B cell (primary cell): ENCODE results near the gene SHISA8. TPM values are rescaled to one million over a fixed set of nuclear protein-coding genes. Genes with fewer than 3 reads are reported as not detected.

ENCODE experiments used
- ATAC-seq: fragments of 200-7000 bp; cut with Tn5 transposase; one replicate; pipeline ENCODE4 v1.10.0; 2021; ENCODE audit warnings: low read depth, mild to moderate bottlenecking, moderate number of reproducible peaks, moderate library complexity
- CTCF ChIA-PET: fragments of 350-600 bp; sonication (Branson Sonifier 250); formaldehyde crosslinking; loops from one replicate; lab custom pipeline; 2021; ENCODE audit warnings: antibody characterized with exemption, inconsistent platforms; lab: Charles Lee
- POLR2A ChIA-PET: fragments of 350-600 bp; sonication (Branson Sonifier 250); formaldehyde crosslinking; loops from one replicate; lab custom pipeline; 2021; ENCODE audit warnings: antibody characterized with exemption; lab: Charles Lee
- DNase-seq: peaks from one replicate; pipeline ENCODE4 v3.0.0; 2013
- H2AFZ ChIP-seq: 2 replicates; pipeline ENCODE4 v1.6.1; 2012; ENCODE audit warnings: mild to moderate bottlenecking, low read depth, low read length; ENCODE audit not compliant: insufficient read depth, poor library complexity, severe bottlenecking
- H3K27ac ChIP-seq, 2 donors: 1 replicate in 1 of 2; 2 replicates in 1 of 2; pipeline ENCODE4 v1.5.1; 2012 to 2013; ENCODE audit warnings: low read length in 2 of 2, mild to moderate bottlenecking in 2 of 2, moderate library complexity in 1 of 2
- H3K27me3 ChIP-seq, 4 experiments: fragments of 200-600 bp in 1 of 4; sonication (generic) in 1 of 4; replicated peaks in 1 of 4; 1 replicate in 2 of 4; 2 replicates in 2 of 4; pipeline versions ENCODE4 v1.6.1 to v1.7.0; 2013 to 2016; ENCODE audit warnings: low read length in 3 of 4, mild to moderate bottlenecking in 2 of 4, mixed read lengths in 1 of 4, moderate library complexity in 1 of 4; ENCODE audit not compliant: insufficient read depth in 4 of 4, control insufficient read depth in 3 of 4; ENCODE audit errors: control extremely low read depth in 1 of 4
- H3K36me3 ChIP-seq, 2 experiments: replicated peaks in 1 of 2; 1 replicate in 1 of 2; 2 replicates in 1 of 2; pipeline versions ENCODE4 v1.6.1 to v1.7.1; 2013; ENCODE audit warnings: low read length in 1 of 2; ENCODE audit not compliant: insufficient read depth in 2 of 2, control insufficient read depth in 1 of 2; ENCODE audit errors: control extremely low read depth in 1 of 2, extremely low read depth in 1 of 2
- H3K4me1 ChIP-seq, 2 donors: fragments of 200-600 bp in 1 of 2; sonication (generic) in 1 of 2; 1 replicate in 1 of 2; 2 replicates in 1 of 2; pipeline versions ENCODE4 v1.5.1 to v1.6.1; 2013 to 2017; ENCODE audit warnings: low read length in 2 of 2; ENCODE audit not compliant: control insufficient read depth in 2 of 2, insufficient read depth in 2 of 2
- H3K4me2 ChIP-seq: replicated peaks from 2 replicates; pipeline ENCODE3; 2012; ENCODE audit warnings: mild to moderate bottlenecking, low read depth, low read length; ENCODE audit not compliant: poor library complexity, severe bottlenecking
- H3K4me3 ChIP-seq, 5 experiments: fragments of 200-600 bp in 1 of 5; sonication (generic) in 1 of 5; 1 replicate in 3 of 5; 2 replicates in 2 of 5; pipeline versions ENCODE4 v1.5.1 to v1.7.0; 2011 to 2016; ENCODE audit warnings: low read length in 4 of 5, mild to moderate bottlenecking in 4 of 5, low read depth in 2 of 5, control low read depth in 1 of 5, moderate library complexity in 1 of 5; ENCODE audit not compliant: insufficient read depth in 1 of 5; ENCODE audit errors: control extremely low read depth in 1 of 5, extremely low read depth in 1 of 5
- H3K79me2 ChIP-seq: fragments of 200-600 bp; sonication (generic); one replicate; pipeline ENCODE4 v1.6.0; 2016; ENCODE audit warnings: low read length; ENCODE audit not compliant: control insufficient read depth, insufficient read depth
- H3K9ac ChIP-seq: fragments of 200-600 bp; sonication (generic); 2 replicates; pipeline ENCODE4 v1.6.1; 2017; ENCODE audit warnings: mild to moderate bottlenecking, low read length, moderate library complexity
- H3K9me3 ChIP-seq, 3 donors: one replicate each; pipeline versions ENCODE4 v1.6.1 to v1.7.1; 2013; ENCODE audit warnings: low read length in 2 of 3; ENCODE audit not compliant: control insufficient read depth in 2 of 3, insufficient read depth in 1 of 3; ENCODE audit errors: control extremely low read depth in 1 of 3
- H4K20me1 ChIP-seq: 2 replicates; pipeline ENCODE4 v1.6.0; 2012; ENCODE audit warnings: mild to moderate bottlenecking, low read length; ENCODE audit not compliant: insufficient read depth, control insufficient read depth, poor library complexity, severe bottlenecking
- H3K27ac Mint-ChIP-seq: one replicate; pipeline ENCODE4 v1.8.0; 2021; ENCODE audit warnings: mixed read lengths
- H3K27me3 Mint-ChIP-seq: one replicate; pipeline ENCODE4 v1.8.0; 2021; ENCODE audit warnings: mixed read lengths
- H3K4me1 Mint-ChIP-seq: one replicate; pipeline ENCODE4 v1.8.0; 2021; ENCODE audit warnings: mixed read lengths
- H3K4me3 Mint-ChIP-seq: one replicate; pipeline ENCODE4 v1.8.0; 2021; ENCODE audit warnings: mixed read lengths
- H3K9me3 Mint-ChIP-seq: one replicate; pipeline ENCODE4 v1.8.0; 2022; ENCODE audit warnings: mixed read lengths; ENCODE audit not compliant: insufficient read depth
- EZH2 ChIP-seq: IDR thresholded peaks from 2 replicates; pipeline ENCODE4 v1.6.1; 2012; ENCODE audit warnings: borderline replicate concordance, low read depth, mild to moderate bottlenecking, moderate library complexity, low read length; ENCODE audit not compliant: insufficient read depth, poor library complexity, severe bottlenecking
- WGBS: methylation state at CpG from one replicate; pipeline ENCODE4 v1.1.5; 2013; ENCODE audit warnings: missing lambda C conversion rate; ENCODE audit not compliant: insufficient coverage; 5-methylcytosine and 5-hydroxymethylcytosine counted together
- intact Hi-C: fragments of 100-400 bp; cut with micrococcal nuclease; formaldehyde crosslinking; loops from one replicate; pipeline ENCODE4 v1.10.0; 2022
- polyA plus RNA-seq: library from polyadenylated mRNA; depleted of rRNA; stranded (reverse); fragments of >200 nt; gene quantifications from 2 replicates; pipeline ENCODE4 v1.2.3, GENCODE V29; 2012
- small RNA-seq: library from RNA; depleted of rRNA; stranded (forward); fragments of <200 nt; gene quantifications from one replicate; pipeline ENCODE3, GENCODE V24; 2012; ENCODE audit warnings: low replicate concordance, low read depth; ENCODE audit not compliant: insufficient read length
- total RNA-seq, 2 donors: library from RNA; stranded (reverse); fragments of 120-200 nt in 1 of 2; gene quantifications; 1 replicate in 1 of 2; 2 replicates in 1 of 2; pipeline versions ENCODE4 v1.2.3 to v1.2.4, GENCODE V29; 2013 to 2022
- TF ChIP-seq, protein P1 (sequence below): fragments of 200-600 bp; IDR thresholded peaks from one replicate; pipeline ENCODE4 v1.8.0; 2022; ENCODE audit warnings: antibody characterized with exemption, mild to moderate bottlenecking

The SHISA8 gene
- total and polyA plus RNA-seq, 2 donors (not counting 1 experiment from before 2014, with no cell fraction given): 22.4 to 46.5 TPM

DNA sequence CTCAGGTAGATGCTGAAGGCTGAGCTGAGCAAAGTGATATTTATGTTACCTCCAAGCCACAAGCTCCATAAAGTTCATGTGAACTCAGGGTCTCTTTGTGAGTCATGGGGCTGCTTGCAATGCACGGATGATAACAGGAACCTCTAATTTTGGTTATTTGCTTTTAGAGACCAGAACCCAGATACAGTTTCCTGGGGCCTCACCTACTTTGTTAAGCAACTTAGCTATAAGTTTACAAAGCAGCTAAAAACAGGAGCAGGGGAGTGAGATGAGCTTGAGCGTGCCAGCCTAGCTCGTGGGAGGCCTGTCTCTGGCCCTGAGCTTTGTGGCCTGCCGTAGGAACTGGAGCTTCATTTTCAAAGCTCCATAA is 52.7 kb downstream of the SHISA8 start:
- H2AFZ ChIP-seq: peak overlapping the region; percentile 43
- peak overlapping the region; percentile 80 for H3K4me3 Mint-ChIP-seq
- intact Hi-C loops: loop anchor here (1.0 to 2.0 kb wide), 4 partner anchors 27 to 79 kb away; partner anchors contain the start of gene SREBF2
- H3K9ac ChIP-seq: peak overlapping the region; percentile 53
- ATAC-seq (peak; percentile 66), DNase-seq (peak; percentile 70)
- no peaks in the 10 kb centered on the region for H3K27me3 Mint-ChIP-seq
- H3K27ac Mint-ChIP-seq: peak overlapping the region; percentile 95
- whole genome bisulfite sequencing: 0% methylated on average over 2 of the region's 4 CpGs
- H3K27ac ChIP-seq: peak overlapping the region; percentile 92 to 95
- peaks cover 0 to 7% of the 10 kb centered on the region in 2 experiments for H3K36me3 ChIP-seq
- H3K4me3 ChIP-seq: peak overlapping the region in 4 of 5 experiments; percentile 0 to 29 (median 8)
- peak overlapping the region; percentile 72 for H3K4me2 ChIP-seq
- H3K9me3 Mint-ChIP-seq: no peaks in the 10 kb centered on the region
- ChIA-PET POLR2A (interaction anchor here (0.6 to 3.0 kb wide), 14 partner anchors 10 to 78 kb away, joined by 3 to 20 read pairs (median 6); partner anchors contain the start of genes CCDC134, SREBF2 and TNFRSF13C), CTCF (interaction anchor here (0.6 to 3.1 kb wide), 17 partner anchors 9 to 165 kb away, joined by 3 to 23 read pairs (median 4); partner anchors contain the start of genes SMIM45, SREBF2 and TNFRSF13C)
- peaks cover 78 to 92% of the 10 kb centered on the region in 2 donors for H3K4me1 ChIP-seq
- TF ChIP-seq, protein P1, sequence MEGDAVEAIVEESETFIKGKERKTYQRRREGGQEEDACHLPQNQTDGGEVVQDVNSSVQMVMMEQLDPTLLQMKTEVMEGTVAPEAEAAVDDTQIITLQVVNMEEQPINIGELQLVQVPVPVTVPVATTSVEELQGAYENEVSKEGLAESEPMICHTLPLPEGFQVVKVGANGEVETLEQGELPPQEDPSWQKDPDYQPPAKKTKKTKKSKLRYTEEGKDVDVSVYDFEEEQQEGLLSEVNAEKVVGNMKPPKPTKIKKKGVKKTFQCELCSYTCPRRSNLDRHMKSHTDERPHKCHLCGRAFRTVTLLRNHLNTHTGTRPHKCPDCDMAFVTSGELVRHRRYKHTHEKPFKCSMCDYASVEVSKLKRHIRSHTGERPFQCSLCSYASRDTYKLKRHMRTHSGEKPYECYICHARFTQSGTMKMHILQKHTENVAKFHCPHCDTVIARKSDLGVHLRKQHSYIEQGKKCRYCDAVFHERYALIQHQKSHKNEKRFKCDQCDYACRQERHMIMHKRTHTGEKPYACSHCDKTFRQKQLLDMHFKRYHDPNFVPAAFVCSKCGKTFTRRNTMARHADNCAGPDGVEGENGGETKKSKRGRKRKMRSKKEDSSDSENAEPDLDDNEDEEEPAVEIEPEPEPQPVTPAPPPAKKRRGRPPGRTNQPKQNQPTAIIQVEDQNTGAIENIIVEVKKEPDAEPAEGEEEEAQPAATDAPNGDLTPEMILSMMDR: no peak
- no peak for TF ChIP-seq EZH2
- H4K20me1 ChIP-seq: peaks cover 25% of the 10 kb centered on the region
- H3K79me2 ChIP-seq: peaks cover 75% of the 10 kb centered on the region
- H3K27me3 ChIP-seq: no peaks in the 10 kb centered on the region
- H3K4me1 Mint-ChIP-seq: peaks cover 81% of the 10 kb centered on the region
- no peaks in the 10 kb centered on the region for H3K9me3 ChIP-seq

Small RNA genes within 50 kb of the gene (small RNA-seq; reads per million reads assigned to genes)
- 11.4 reads per million, percentile 85 among the genes with 10 or more reads in this experiment for gene MIR33A

Other genes starting within 250 kb of the SHISA8 start
- 108 and 114 TPM in 2 replicates for gene SNU13, start 226.2 kb downstream of the SHISA8 start, total RNA-seq
- gene SNU13, start 226.2 kb downstream of the SHISA8 start, polyA plus RNA-seq: 99.0 and 119 TPM in 2 replicates
- 50.1 and 59.3 TPM in 2 replicates for gene MEI1, start 215.6 kb downstream of the SHISA8 start, total RNA-seq
- 40.3 and 64.8 TPM in 2 replicates for gene MEI1, start 215.6 kb downstream of the SHISA8 start, polyA plus RNA-seq
- gene CCDC134, start 114.4 kb downstream of the SHISA8 start, total RNA-seq: 17.4 and 18.1 TPM in 2 replicates
- gene CCDC134, start 114.4 kb downstream of the SHISA8 start, polyA plus RNA-seq: 4.4 and 5.0 TPM in 2 replicates
- gene SREBF2, start 82.0 kb downstream of the SHISA8 start, total RNA-seq: 287 and 304 TPM in 2 replicates
- 106 and 116 TPM in 2 replicates for gene SREBF2, start 82.0 kb downstream of the SHISA8 start, polyA plus RNA-seq
- 646 and 651 TPM in 2 replicates for gene TNFRSF13C, start 11.7 kb upstream of the SHISA8 start, total RNA-seq
- 221 and 227 TPM in 2 replicates for gene TNFRSF13C, start 11.7 kb upstream of the SHISA8 start, polyA plus RNA-seq
- gene CENPM, start 32.1 kb upstream of the SHISA8 start, total RNA-seq: 26.0 and 30.7 TPM in 2 replicates
- gene CENPM, start 32.1 kb upstream of the SHISA8 start, polyA plus RNA-seq: 34.4 and 43.8 TPM in 2 replicates
- 0.29 and 0.39 TPM in 2 replicates for gene SEPTIN3, start 54.4 kb upstream of the SHISA8 start, total RNA-seq
- gene SEPTIN3, start 54.4 kb upstream of the SHISA8 start, polyA plus RNA-seq: 0.06 and 0.14 TPM in 2 replicates
- 10.1 and 10.4 TPM in 2 replicates for gene WBP2NL, start 83.7 kb upstream of the SHISA8 start, total RNA-seq
- gene WBP2NL, start 83.7 kb upstream of the SHISA8 start, polyA plus RNA-seq: 1.6 and 3.2 TPM in 2 replicates
- 20.2 and 21.0 TPM in 2 replicates for gene NAGA, start 155.7 kb upstream of the SHISA8 start, total RNA-seq
- 7.0 and 13.2 TPM in 2 replicates for gene NAGA, start 155.7 kb upstream of the SHISA8 start, polyA plus RNA-seq
- 3.2 and 3.8 TPM in 2 replicates for gene PHETA2, start 159.2 kb upstream of the SHISA8 start, total RNA-seq
- 1.1 TPM in 2 replicates for gene PHETA2, start 159.2 kb upstream of the SHISA8 start, polyA plus RNA-seq
- gene SMDT1, start 164.6 kb upstream of the SHISA8 start, total RNA-seq: 133 and 140 TPM in 2 replicates
- gene SMDT1, start 164.6 kb upstream of the SHISA8 start, polyA plus RNA-seq: 79.0 and 122 TPM in 2 replicates
- gene NDUFA6, start 175.7 kb upstream of the SHISA8 start, total RNA-seq: 47.8 and 51.5 TPM in 2 replicates
- gene NDUFA6, start 175.7 kb upstream of the SHISA8 start, polyA plus RNA-seq: 26.2 and 49.0 TPM in 2 replicates
- gene CYP2D6, start 215.7 kb upstream of the SHISA8 start, total RNA-seq: 3.9 TPM in 2 replicates
- 3.1 and 7.4 TPM in 2 replicates for gene CYP2D6, start 215.7 kb upstream of the SHISA8 start, polyA plus RNA-seq